ENCODE results near the gene ERN2. TPM values are rescaled to one million over a fixed set of nuclear protein-coding genes. Genes with fewer than 3 reads are reported as not detected.
"Not testable (repeated sequence)": the region's sequence is repeated elsewhere in the genome, so short reads cannot be mapped to it uniquely, and the experiment has no call there.

The ERN2 gene
- total RNA-seq, 1 donor from 2014 or later = not detected

GRCh38 chr16:23753908-23754593, 41.0 kb upstream of the ERN2 start:
- H3K4me1 ChIP-seq = no peaks in the 10 kb centered on the region
- H3K36me3 ChIP-seq = no peaks in the 10 kb centered on the region
- intact Hi-C loops (cut with DNase I) = no loop called here
- no peak for DNase-seq (ENCODE audit: low spot score in 2 of 2)
- H3K4me3 ChIP-seq = no peak overlapping the region
- no peaks in the 10 kb centered on the region for H3K27me3 ChIP-seq
- no peak overlapping the region for H3K27ac ChIP-seq
- TF ChIP-seq CTCF (IDR thresholded peaks at IDR 0.05) = no peak
- no peaks in the 10 kb centered on the region for H3K9me3 ChIP-seq

DNA sequence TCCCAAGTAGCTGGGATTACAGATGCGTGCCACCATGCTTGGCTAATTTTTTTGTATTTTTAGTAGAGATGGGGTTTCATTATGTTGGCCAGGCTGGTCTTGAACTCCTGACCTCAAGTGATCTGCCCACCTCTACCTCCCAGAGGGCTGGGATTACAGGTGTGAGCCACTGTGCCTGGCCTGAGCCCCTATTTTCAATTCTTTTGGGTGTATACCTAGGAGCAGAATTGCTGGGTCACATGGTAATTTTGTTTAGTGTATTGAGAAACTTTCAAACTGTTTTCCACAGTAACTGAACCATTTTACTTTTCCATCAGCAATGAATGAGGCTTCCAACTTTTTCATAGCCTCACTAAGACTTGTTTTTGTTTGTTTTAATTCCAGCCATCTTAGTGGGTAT, 38.0 kb upstream of the ERN2 start:
- H3K27me3 ChIP-seq; DNase-seq (ENCODE audit: low spot score in 2 of 2); H3K27ac ChIP-seq; H3K36me3 ChIP-seq; intact Hi-C loops (cut with DNase I); H3K4me3 ChIP-seq; H3K9me3 ChIP-seq; H3K4me1 ChIP-seq: not testable (repeated sequence)

DNA sequence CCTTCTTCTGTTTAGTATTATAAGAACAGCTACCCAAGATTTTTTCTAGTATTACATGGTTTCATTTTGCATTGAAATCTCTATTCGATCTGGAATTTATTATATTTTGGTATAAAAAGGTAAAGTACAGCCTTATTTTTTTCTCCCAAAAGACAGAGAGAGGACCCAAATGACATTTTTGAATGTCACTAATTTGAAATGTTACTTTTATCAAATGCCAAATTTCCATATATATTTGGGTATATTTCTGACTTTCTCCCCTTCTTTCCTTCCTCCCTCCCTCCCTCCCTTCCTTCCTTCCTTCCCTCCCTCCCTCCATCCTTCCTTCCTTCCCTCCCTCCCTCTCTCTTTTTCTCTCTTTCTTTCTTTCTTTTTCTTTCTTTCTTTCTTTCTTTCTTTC, 35.6 kb upstream of the ERN2 start:
- Histone ChIP-seq H3K27me3 (no peaks in the 10 kb centered on the region), H3K4me1 (no peaks in the 10 kb centered on the region), H3K27ac (no peak overlapping the region), H3K36me3 (no peaks in the 10 kb centered on the region), H3K9me3 (no peaks in the 10 kb centered on the region), H3K4me3 (no peak overlapping the region)
- intact Hi-C loops (cut with DNase I) = no loop called here
- DNase-seq (ENCODE audit: low spot score in 2 of 2) = no peak
- TF ChIP-seq CTCF (IDR thresholded peaks at IDR 0.05) = no peak

- no peaks in the 10 kb centered on the region for H3K4me1 ChIP-seq
- no peaks in the 10 kb centered on the region for H3K27me3 ChIP-seq
- DNase-seq (ENCODE audit: low spot score in 2 of 2) = no peak
- H3K27ac ChIP-seq = no peak overlapping the region
- H3K9me3 ChIP-seq = no peaks in the 10 kb centered on the region
- no peak overlapping the region for H3K4me3 ChIP-seq
- intact Hi-C loops (cut with DNase I) = no loop called here
- TF ChIP-seq CTCF (IDR thresholded peaks at IDR 0.05) = no peak
- H3K36me3 ChIP-seq = no peaks in the 10 kb centered on the region
Observed at GRCh38 chr16:23745263-23745662, 32.2 kb upstream of the ERN2 start.

- Histone ChIP-seq H3K36me3 (no peaks in the 10 kb centered on the region), H3K4me1 (no peaks in the 10 kb centered on the region), H3K4me3 (no peak overlapping the region), H3K27me3 (no peaks in the 10 kb centered on the region), H3K27ac (no peak overlapping the region), H3K9me3 (no peaks in the 10 kb centered on the region)
- intact Hi-C loops (cut with DNase I) = no loop called here
- TF ChIP-seq CTCF (IDR thresholded peaks at IDR 0.05) = no peak
- no peak for DNase-seq (ENCODE audit: low spot score in 2 of 2)
Observed at GRCh38 chr16:23742766-23743165, 29.7 kb upstream of the ERN2 start.

DNA sequence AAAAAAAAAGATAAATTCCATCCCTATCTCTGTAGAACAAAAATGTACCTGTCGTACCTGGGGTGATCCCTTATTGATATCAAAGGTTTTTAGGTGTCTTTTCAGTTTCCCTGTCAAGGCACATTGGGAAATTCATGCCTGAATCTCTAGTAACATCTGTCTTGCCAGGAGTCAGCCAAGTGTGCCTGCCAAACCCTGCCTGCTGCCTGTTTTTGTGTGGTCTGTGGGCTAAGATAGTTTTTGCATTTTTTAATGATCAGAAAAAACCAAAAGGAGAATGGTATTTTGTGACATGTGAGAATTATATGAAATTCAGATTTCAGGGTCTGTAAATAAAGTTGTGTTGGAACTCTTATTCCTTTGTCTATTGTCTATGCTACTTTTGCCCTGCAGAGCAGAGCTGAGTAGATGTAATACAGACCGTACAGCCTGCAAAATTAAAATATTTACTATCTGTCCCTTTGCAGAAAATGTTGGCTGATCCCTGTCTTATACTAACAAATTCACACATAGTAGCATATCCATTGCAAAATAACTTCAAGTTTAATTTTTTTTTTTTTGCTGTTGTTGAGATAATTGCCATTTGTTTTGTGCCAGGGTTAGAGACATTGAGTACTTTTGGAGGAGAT, 28.8 kb upstream of the ERN2 start:
- TF ChIP-seq CTCF (IDR thresholded peaks at IDR 0.05) = no peak
- no peak overlapping the region for H3K27ac ChIP-seq
- DNase-seq (ENCODE audit: low spot score in 2 of 2) = no peak
- H3K9me3 ChIP-seq = no peaks in the 10 kb centered on the region
- no peaks in the 10 kb centered on the region for H3K27me3 ChIP-seq
- H3K4me3 ChIP-seq = no peak overlapping the region
- intact Hi-C loops (cut with DNase I) = no loop called here
- no peaks in the 10 kb centered on the region for H3K36me3 ChIP-seq
- H3K4me1 ChIP-seq = no peaks in the 10 kb centered on the region
